ENCODE results near the gene MACROD2. TPM values are rescaled to one million over a fixed set of nuclear protein-coding genes. Genes with fewer than 3 reads are reported as not detected.
A peak's percentile ranks its signal among the peaks of the same experiment; 100 is the strongest.

The MACROD2 gene
- polyA plus RNA-seq, 10 donors: 2.4 to 5.0 (median 3.6) TPM

DNA sequence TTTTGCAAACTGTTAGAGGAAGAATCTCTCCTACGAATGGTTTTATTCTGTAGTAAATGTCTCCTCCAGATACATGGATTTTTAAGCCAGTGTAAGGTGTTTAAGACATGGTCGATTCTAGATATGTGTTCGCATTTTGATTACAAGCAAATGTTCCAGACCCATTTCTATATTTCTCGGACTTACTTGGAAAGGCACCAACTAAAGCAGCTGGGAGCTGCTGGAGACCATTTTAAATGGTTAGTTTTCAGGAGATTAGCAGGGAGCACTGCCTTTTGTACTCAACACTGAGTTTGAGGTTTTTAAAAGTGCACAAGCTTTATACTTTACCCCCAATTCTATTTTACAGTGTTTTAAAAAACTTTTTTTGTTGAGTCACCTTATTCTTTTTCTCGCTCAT lies 1720.9 kb downstream of the MACROD2 start:
- DNase-seq: peak; percentile 24 to 69 (median 47)

GRCh38 chr20:15726416-15726815 lies 1731.1 kb downstream of the MACROD2 start:
- no peak for DNase-seq

GRCh38 chr20:15734052-15734451 lies 1738.7 kb downstream of the MACROD2 start:
- DNase-seq: no peak

DNA sequence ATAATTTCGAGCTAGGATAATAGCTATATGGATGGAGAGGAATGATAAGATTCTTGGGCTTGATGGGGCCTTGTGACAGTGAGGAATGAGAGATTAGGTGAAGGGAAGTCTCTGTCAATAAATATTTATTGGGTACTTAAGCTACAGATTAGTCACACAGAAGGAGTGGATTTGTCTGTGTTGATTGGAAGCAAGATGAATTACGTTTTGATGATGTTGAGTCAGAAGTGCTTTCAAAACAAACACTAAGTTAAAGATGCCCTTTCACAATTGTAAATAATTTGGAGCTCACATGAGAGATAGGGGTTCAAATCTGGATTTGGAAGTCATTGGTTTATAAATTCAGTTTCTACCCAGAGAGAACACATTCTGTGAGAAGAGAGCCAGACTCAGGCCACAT lies 1743.7 kb downstream of the MACROD2 start:
- DNase-seq: no peak

DNA sequence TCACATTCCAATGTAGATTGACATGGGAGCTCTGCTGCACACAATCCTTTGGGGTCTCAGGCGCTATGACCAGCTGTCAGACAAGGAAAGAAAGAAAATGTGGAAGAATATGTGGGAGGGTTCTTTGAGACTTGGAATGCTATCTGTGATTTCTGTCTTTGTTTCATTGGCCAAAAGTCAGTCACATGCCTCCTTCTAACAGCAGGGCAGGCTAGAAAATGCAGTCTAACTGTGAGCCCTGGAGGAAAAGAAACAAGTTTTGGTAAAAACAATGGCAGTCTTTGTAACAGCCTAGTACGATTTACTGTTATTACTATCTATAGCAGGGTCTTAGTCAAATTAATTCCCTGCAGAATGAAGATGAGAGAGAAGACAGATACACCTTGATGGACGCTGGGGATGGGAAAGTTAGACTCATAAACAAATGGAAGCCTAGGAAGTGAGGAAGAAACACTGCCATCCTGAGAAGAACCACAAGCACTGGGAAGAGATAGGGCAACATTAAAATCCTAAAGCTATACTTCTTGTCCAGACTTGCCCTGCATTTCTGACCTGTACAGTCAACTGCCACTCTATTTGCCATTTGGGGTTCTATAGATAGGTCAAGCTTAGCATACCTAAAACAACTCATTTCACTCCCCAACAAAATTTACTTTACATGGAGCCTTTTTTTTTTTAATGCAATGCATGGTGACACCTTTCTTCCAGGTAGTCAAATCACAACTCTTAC lies 1744.9 kb downstream of the MACROD2 start:
- DNase-seq: no peak

DNA sequence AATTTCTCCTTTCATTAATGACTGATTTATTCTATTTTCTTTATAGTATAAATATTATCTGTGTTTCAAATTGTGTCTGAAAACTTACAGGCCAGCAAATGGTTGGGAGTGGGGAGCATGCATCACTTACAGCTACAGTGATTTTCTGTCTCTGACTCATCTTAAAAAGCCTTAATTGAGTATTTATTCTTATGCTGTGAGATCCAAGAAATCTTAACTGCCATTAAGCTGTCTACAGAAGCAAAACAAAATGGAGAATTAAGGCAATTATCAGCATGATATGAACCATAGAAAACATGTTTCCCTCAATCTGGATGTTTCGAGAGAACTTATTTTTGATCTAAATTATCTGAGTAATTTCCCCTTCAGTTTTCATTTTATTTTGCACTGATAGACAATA lies 1746.8 kb downstream of the MACROD2 start:
- DNase-seq: no peak

DNA sequence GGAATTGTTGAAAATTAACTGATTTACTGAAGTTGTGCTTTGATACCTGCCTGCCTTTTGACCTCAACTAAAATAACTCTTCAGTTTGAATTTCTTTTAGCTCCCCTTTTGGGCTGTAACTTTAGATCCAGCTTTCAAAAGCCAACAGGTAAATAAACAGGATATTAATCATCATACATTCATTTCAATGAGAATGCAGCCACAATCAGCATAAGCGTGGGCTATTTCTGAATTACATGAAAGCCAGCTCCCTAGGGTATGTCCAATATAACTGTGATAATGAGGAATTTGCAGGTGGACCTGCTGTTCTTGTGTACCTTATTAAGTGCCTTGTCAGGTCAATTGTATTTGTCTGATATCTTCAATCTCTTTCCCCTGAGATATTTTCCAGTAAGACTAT lies 1747.3 kb downstream of the MACROD2 start:
- DNase-seq: no peak

GRCh38 chr20:15756002-15756753 lies 1760.9 kb downstream of the MACROD2 start:
- no peak for DNase-seq

DNA sequence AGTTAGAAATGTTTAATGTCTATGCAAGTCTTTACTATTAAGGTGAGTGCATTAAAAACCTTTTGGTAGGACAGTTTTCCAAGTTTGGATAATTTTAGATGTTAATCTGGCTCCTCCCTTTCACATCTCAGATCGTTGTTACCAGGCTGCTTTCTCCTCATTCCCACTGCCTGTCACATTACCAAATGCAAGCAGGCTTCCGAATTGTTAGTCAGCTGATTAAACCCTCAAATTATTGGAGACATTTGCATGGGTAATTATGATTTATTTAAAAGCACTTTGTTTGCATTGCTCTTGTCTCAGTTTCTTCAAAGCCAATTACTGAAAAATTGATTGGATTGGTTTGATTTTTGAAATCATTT lies 1761.4 kb downstream of the MACROD2 start:
- DNase-seq: no peak

GRCh38 chr20:15759594-15759993 lies 1764.3 kb downstream of the MACROD2 start:
- DNase-seq: peak; percentile 33 to 67 (median 34)

DNA sequence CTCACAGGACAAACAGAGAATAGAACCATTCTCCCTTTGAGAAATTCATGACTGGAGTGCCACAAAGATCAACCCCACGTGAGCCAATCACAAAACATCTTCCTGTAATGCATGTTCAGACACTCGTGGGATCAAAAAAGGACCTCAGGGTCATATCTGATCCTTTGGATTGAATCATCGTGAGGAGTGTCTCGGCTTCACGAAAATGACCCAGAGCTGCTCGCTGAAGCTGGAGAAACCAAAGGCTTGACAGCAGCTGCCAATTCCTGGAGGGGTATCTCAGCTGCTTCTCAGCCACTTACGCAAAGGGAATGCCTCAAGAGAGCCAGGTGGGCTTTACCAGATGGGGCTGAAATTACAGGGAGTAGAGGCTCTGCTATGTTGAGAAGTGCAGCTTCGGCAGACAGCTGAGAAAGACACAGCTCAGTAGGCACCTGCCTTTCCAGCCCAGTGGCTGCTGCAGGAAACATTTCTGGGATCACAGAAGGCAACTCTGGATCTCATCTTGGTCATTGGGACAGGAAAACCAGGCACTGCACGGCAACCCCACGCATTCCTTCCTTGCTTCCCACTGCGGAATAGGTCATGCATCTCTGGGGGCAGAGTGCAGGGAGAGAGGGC lies 1764.8 kb downstream of the MACROD2 start:
- DNase-seq: peak; percentile 60 to 76 (median 73)

DNA sequence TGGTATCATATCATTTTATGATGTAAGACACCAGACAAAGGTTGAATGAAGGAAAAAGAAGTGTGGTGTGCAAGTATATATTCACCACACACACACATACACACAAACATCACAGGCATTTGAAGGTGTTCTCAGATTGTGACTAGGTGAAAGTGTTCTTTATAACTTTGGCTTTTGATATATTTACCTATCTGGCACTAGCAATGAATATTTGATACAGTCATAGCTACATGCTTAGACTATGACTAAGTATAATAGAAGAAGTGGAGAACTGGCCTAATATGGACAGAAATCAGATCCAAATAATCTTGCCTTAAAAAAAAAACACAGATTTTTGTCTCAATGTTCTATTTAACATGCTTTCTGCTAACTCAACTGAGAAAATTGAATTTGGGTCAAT lies 1768.0 kb downstream of the MACROD2 start:
- no peak for DNase-seq

DNA sequence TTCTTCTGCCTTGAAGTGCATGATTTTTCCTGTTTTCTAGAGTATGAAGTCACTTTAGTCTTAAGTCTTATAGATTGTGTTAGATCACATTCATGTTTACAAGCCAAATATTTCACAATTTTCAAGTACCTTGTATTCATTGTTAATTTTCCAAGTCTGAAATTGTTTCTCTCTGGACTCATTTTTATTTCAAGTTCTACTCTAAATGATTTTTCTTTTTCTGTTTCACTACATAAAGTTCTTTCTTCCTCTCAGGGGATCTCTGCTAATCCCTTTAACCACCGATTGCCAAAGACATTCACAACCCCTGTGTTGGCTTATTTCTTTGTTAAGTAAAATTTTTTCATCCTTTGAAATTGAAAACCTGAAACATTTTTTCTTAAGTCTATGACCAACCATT lies 1772.3 kb downstream of the MACROD2 start:
- DNase-seq: peak in 2 of 3 donors; percentile 13 to 55

GRCh38 chr20:15767999-15768741 lies 1772.9 kb downstream of the MACROD2 start:
- no peak for DNase-seq

GRCh38 chr20:15772826-15773225 lies 1777.5 kb downstream of the MACROD2 start:
- no peak for DNase-seq

DNA sequence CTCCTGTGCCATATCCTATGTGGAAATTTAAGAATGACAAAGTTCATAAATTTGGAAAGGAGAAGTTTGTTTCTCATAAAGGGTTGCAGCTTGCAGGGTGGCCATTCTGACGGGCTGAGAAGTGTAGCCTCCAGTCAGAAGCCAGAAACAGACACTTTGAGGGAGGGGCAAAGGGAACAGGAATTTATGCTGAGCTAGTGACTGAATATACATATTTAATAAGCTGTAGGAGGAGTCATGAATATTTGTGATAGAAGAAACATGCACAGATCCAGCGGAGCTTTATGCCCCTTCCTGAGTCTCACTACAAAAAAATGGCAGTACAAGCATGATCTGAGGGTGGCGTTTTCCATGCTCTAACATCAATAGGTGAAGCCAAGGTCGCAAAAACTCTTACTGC lies 1779.6 kb downstream of the MACROD2 start:
- no peak for DNase-seq

- DNase-seq: no peak
Measured at GRCh38 chr20:15776770-15777466, 1781.6 kb downstream of the MACROD2 start.

GRCh38 chr20:15784020-15784419 lies 1788.7 kb downstream of the MACROD2 start:
- DNase-seq: no peak

GRCh38 chr20:15789079-15789478 lies 1793.8 kb downstream of the MACROD2 start:
- DNase-seq: no peak

DNA sequence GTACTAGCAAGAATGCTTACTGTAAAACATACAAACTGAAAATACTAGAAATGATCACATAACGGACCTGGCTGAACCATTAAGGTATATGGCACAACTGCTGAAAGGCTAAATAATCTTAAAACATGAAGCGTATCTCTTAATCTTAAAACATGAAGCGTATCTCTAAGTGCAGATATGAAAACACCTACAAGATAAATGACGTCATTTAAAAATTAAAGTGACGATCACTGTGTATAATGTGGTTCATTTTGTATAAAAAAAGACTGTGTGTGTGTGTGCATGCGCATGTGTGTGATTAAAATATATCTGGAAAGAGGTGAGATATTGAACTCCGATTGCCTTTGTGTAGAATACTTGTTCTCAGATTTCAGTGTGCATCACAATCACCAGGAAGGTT lies 1797.5 kb downstream of the MACROD2 start:
- DNase-seq: no peak

- no peak for DNase-seq
Measured at GRCh38 chr20:15794409-15794808, 1799.1 kb downstream of the MACROD2 start.

All from muscle of back (tissue), 11 donors.